HS-5 (cell line): Measurements from ENCODE around the gene DCDC1.

Experiments
- DNase-seq: peaks from one replicate; pipeline ENCODE4 v3.0.0-alpha.2; 2012; ENCODE audit warnings: low read depth

Gene DCDC1, protein sequence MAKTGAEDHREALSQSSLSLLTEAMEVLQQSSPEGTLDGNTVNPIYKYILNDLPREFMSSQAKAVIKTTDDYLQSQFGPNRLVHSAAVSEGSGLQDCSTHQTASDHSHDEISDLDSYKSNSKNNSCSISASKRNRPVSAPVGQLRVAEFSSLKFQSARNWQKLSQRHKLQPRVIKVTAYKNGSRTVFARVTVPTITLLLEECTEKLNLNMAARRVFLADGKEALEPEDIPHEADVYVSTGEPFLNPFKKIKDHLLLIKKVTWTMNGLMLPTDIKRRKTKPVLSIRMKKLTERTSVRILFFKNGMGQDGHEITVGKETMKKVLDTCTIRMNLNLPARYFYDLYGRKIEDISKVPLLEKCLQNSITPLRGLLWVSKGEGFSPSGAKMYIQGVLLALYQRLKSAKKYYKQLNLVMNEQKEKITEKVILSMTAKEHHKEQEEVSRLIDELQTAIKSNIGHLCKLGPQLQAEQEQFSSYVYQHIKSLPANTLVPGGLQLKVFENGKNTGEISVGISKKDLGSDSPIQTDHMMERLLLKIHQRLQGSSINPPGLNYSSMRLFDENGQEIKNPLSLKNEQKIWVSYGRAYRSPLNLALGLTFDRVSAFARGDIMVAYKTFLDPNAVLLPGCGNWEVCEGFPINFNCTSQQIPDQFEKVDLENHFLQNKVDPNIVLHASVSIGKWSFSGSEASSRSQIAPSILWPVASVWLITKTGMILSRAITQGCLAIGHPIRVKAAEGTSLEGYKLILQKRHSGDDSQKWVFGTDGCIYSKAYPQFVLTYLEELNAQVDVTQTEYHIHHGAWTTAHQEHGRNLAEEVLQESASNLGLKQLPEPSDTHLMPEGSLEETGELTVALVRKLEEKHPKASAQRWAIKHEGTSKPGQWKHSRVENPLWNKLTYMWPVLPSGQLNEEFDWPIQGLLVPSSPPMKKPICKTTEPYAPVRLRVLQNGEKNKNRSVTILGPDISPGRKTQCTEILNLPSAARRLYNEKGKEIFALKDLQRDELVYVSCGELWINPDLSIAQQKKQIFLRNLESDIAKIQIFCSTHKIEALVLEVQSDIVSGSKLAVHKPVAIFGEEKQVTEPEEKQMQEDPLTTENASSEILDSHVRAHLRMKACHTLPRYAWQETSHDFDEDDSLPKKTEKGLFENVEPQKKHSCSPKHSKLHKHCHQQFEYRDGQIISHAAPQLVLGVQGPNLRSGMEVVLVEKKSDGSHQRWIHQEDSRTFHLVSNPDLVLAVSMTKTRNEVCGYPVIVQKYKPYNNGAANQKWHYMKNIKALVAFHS (N-terminal part only)

DNA sequence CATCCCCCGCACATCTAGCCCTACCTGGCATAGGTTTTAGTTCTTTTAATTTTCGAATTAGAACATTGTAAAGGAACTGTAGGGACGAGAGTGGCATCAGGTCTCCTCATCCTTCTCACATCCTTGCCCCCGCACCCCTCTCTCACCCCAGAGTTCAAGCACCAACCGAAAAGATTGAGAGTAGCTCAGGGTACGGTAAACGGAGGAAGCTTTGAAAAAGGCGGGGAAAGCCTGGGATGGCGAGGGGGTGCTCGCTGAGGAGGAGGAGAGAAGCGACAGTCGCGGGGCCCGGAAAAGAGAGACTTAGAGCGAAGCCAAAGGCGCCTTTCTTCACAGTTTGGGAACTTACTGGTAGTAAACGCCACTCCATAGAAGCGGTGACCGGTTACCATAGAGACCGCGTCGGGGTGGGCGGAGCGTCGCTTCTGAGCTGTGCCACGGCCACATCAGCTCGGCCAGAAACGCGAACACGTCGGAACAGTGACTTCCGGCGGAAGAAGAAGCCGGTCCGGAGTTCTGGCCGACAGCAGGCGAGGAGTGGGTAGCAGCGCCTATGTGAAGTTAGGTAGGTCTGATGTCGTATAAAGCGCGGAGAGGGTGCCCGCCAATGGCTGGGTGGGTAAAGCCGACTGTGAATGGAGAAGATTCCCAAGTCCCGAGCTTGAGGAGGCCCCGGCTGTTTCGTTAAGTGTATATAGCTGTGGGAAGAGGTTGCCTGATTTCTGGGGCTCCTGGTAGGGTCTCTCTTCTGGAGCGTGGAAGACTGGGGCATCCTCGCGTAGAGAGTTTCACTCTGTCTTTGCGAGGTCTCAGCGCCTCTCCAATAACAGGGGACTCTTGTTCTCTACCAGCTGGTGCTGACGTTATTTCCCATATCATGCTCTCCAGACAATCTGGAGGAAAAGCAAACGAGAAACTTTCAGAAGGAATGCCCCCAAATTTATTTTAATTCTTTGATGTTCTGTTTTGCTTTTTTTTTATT, at the start of gene DCDC1, which contains the start of gene DNAJC24:
Gene DCDC1, minus strand, starts transcription at position 392 of the 982 bp plus-strand sequence. CDS start 41,459 bp downstream, outside the sequence.
Gene DNAJC24, plus strand, starts transcription at position 513 of the 982 bp plus-strand sequence. CDS start 889 bp downstream, outside the sequence.
- peak; percentile 71 for DNase-seq

DNA sequence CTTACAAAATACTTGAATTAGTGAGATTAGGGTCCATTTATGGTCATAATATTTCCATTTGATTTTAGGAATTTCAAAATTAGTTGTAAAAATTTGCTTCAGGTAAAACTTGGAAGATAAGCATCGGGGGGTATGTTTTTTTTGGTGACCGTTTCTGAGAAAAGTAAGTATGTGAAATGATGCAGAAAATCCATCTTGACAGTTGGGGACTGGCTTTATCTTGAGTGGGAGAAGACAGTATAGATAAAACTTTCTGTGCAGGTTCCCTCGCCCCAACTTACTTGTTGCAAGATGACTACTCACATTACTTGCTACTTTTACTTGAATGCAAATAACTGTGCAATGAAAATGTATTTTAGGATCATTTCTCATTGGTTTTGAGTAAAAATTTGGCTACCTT, 49.6 kb upstream of the DCDC1 start:
- no peak for DNase-seq

- no peak for DNase-seq
Measured at GRCh38 chr11:31417816-31418215, 48.3 kb upstream of the DCDC1 start.

GRCh38 chr11:31417357-31417756, 47.8 kb upstream of the DCDC1 start:
- no peak for DNase-seq

DNA sequence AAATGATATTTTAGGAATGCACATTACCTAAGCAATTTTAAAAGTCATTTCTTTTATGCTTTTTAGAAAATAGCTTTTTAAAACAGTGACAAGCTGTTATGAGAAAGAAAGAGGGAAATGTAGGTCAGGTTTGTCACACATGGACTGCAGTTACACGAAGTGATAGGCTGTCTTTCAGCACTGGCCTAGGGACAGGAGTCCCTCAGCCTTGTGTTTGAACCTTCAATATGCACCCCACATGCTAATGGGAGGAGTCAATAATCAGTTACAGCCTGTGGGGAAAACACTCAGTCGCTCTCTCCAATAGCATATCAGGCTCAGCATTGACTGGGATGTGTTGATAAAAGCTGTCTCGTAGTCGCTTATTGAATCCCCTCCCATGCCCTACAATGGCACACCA, 45.9 kb upstream of the DCDC1 start:
- DNase-seq = no peak

DNA sequence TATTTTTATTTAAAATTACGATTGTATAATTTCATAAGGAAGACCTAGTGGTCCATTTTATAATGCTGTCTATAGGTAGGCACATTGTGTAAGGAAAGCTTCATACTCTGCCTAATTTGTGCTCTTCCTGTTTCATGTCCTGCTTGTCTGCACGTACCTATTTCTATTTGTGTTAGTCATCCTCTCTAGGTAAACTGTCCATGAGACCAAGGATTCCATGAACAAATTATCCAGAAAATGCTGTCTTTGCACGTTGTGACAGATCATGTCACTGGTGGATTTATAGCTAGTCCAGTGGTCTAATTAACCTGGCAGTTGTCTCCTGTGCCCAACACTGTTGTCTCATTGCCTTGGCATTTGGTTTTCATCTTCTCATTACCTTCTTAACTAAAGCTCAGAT, 44.8 kb upstream of the DCDC1 start:
- DNase-seq = no peak

- peak; percentile 43 for DNase-seq
Measured at GRCh38 chr11:31412946-31413345, 43.4 kb upstream of the DCDC1 start.

- peak; percentile 19 for DNase-seq
Measured at GRCh38 chr11:31408201-31408600, 38.7 kb upstream of the DCDC1 start.

- DNase-seq = no peak
Measured at GRCh38 chr11:31404614-31405013, 35.1 kb upstream of the DCDC1 start.

DNA sequence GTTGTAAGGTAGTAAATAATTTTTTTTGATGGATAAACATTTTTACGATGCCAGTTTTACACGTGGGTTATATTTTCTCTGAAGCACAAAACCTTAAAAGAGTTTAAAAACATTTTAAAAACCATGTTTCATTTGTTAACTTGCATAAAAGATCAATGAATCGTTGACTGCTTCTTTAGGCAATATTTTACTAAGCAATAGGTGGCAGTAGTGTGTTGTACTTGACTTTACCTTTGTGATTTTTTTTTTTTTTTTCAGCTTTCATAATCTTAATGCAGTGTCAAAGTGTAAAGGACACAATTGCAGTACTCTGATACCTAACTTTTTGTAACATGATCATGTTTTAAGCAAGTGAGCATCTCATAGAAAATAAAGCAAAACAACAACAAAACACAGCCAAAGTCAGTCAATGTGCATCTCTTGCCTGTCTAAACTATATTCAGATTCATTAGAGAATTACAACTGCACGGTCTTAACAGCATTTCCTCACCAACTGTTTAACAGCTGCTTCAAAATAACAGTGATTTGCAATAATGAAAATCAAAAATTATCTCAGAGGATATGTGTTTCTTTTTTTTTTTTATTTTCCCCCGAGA, 27.8 kb upstream of the DCDC1 start:
- DNase-seq = no peak

DNA sequence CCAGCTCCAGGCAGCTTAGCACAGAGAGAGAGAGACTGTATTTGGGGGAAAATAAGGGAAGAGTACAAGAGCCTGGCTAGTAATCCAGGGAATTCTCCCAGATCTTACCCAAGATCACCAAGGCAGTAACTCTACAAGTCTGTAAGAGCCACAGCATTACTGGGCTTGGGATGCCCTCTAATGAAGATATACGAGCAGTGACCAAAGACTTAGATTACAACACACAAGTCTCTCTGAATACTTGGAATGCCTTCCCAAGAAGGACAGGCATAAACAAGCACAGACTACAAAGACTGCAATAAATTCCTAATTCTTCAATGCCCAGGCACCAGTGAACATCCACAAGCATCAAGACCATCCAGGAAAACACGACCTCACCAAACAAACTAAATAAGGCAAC, 17.8 kb upstream of the DCDC1 start:
- DNase-seq = no peak

DNA sequence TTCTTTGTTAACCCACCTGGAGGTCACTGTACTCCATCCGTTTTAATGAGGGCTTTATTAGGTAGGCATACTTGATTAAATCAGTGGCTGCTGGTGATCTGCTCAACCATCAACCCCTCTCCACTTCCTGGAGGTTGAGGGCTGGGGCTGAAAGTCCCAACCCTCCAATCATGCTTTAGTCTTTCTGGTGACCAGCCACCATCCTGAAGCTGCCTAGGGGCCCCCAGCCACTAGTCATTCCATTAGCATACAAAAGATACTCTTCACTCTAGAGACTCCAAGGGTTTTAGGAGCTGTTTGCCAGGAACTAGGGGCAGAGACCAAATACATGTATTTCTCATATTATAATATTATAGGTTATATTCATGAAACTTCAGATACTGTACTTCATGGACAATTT, 13.6 kb upstream of the DCDC1 start:
- DNase-seq = no peak

DNA sequence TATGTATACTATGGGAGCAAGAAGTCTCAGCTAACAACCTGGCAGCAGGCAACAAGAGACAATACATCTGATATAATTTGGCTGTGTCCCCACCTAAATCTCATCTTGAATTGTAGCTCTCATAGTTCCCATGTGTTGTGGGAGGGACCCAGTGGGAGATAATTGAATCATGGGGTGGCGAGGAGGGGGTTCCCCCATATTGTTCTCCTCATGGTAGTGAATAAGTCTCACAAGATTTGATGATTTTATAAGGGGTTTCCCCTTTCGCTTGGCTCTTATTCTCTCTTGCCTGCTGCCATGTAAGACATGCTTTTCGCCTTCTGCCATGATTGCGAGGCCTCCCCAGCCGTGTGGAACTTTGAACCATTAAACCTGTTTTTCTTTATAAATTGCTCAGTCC, 6.3 kb upstream of the DCDC1 start:
- no peak for DNase-seq

DNA sequence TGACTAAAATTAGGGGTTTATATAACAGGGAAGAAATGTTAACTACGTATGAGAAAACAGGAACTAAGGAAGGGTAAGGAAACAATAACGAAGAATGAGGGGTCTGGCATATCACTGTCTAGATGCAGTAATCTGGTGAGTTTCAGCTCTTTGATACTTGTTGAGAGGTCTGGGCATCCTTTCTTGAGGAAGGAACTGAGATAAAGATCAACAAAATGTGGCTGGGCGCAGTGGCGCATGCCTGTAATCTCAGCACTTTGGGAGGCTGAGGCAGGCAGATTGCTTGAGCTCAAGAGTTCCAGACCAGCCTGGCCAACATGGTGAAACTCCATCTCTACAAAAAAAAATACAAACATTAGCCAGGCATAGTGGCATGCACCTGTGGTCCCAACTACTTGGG, 2.7 kb downstream of the DCDC1 start:
- DNase-seq = no peak

DNA sequence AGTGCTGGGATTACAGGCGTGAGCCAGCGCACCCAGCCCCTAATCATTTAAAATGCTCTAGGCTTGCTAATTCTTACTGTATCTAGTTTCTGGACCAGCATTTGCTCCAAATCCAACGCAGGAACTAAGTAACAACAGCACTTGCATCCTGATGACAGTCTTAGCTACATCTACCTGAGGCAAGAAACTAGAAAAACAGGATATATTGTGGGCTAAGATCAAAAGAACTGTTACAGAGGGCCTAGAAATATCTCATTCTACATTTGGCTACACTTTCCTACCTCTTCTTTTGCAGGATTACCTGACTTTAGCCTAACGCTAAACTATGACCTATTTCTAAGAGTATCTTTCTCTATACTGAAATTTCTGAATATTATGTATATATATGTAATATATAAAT, 7.8 kb downstream of the DCDC1 start:
- no peak for DNase-seq

DNA sequence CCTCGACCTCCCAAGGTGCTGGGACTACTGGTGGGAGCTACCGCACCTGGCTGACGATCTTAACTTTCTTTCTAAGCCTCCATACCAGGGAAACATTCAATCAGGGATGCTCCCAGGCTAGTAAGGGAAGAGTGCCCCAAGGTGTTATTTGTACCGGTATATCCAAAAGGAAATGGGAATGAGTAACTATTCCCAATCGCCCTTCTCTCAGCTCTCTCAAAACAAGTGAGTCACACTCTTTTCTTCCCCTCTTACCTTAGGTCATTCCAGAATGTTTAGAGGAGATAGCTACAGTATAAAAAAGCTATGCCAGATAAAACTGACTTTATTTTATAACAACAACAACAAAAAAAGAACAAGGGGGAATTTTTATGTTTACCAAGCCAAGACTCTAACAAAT, 13.7 kb downstream of the DCDC1 start:
- DNase-seq = no peak

DNA sequence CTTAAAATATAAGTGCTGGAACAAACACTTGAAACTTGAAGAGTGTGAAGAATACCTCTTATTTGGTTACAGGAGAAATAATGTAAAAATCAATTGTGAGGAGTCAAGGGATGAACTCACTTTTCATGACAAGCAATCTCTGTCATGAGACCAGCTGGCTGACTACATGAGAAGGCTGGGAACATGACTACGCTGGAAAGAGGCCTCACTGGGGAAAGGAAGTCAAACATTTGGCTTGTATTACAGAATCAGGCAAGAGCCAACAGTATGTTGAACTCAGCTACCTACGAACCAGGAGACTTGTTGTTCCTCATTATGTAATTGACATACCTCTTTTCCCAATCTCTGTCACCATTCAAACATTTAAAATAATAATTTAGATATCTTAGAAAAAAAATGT, 14.4 kb downstream of the DCDC1 start:
- DNase-seq = peak; percentile 4

GRCh38 chr11:31351168-31351567, 18.4 kb downstream of the DCDC1 start:
- DNase-seq = no peak

- DNase-seq = no peak
Measured at GRCh38 chr11:31340903-31341572, 28.5 kb downstream of the DCDC1 start.

- no peak for DNase-seq
Measured at GRCh38 chr11:31337806-31338205, 31.7 kb downstream of the DCDC1 start.
